Keratinocyte (primary cell): Measurements from ENCODE around the gene DHFR2. TPM values are rescaled to one million over a fixed set of nuclear protein-coding genes. Genes with fewer than 3 reads are reported as not detected.

Experiments
- DNase-seq: peaks from one replicate; pipeline ENCODE4 v3.0.0-alpha.2; 2011; ENCODE audit warnings: low read depth, missing footprints, low spot score
- FAIRE-seq: peaks from 2 replicates; lab custom pipeline; 2011; peaks lifted over from hg19 to GRCh38; lab: Jason Lieb, UNC
- H2AFZ ChIP-seq: 2 replicates; pipeline ENCODE4 v1.6.0; 2012; ENCODE audit warnings: low read length, control low read depth, inconsistent platforms; ENCODE audit not compliant: control insufficient read depth
- H3K27ac ChIP-seq: 2 replicates; pipeline ENCODE4 v1.5.1; 2011; ENCODE audit warnings: low read length; ENCODE audit not compliant: control insufficient read depth, insufficient read depth
- H3K27me3 ChIP-seq: 3 replicates; pipeline ENCODE4 v1.6.0; 2011; ENCODE audit warnings: low read length; ENCODE audit not compliant: control insufficient read depth, insufficient read depth; ENCODE audit errors: extremely low read depth
- H3K36me3 ChIP-seq, 2 experiments: 2 replicates in 1 of 2; 3 replicates in 1 of 2; pipeline ENCODE4 v1.5.1; 2011; ENCODE audit warnings: low read length in 2 of 2, mild to moderate bottlenecking in 1 of 2; ENCODE audit not compliant: control insufficient read depth in 2 of 2, insufficient read depth in 2 of 2; ENCODE audit errors: extremely low read depth in 1 of 2
- H3K4me1 ChIP-seq: 3 replicates; pipeline ENCODE4 v1.5.1; 2011; ENCODE audit warnings: low read length; ENCODE audit not compliant: control insufficient read depth, insufficient read depth; ENCODE audit errors: extremely low read depth
- H3K4me2 ChIP-seq: 3 replicates; pipeline ENCODE4 v1.6.0; 2011; ENCODE audit warnings: low read depth, low read length; ENCODE audit not compliant: control insufficient read depth, insufficient read depth; ENCODE audit errors: extremely low read depth
- H3K4me3 ChIP-seq, 3 experiments: fragments of 200-600 bp in 1 of 3; sonication (generic) in 1 of 3; 2 replicates in 2 of 3; 3 replicates in 1 of 3; pipeline ENCODE4 v1.5.1; 2011 to 2016; ENCODE audit warnings: low read length in 3 of 3, mild to moderate bottlenecking in 3 of 3, control low read depth in 2 of 3, inconsistent platforms in 1 of 3, low read depth in 1 of 3, mixed read lengths in 1 of 3, mixed run types in 1 of 3, moderate library complexity in 1 of 3; ENCODE audit not compliant: control insufficient read depth in 2 of 3, insufficient read depth in 2 of 3; ENCODE audit errors: extremely low read depth in 1 of 3
- H3K79me2 ChIP-seq: 2 replicates; pipeline ENCODE4 v1.6.0; 2012; ENCODE audit warnings: low read length; ENCODE audit not compliant: control insufficient read depth, insufficient read depth
- H3K9ac ChIP-seq: 3 replicates; pipeline ENCODE4 v1.6.0; 2011; ENCODE audit warnings: low read length; ENCODE audit not compliant: control insufficient read depth, insufficient read depth; ENCODE audit errors: extremely low read depth
- H3K9me1 ChIP-seq: 3 replicates; pipeline ENCODE4 v1.6.0; 2011; ENCODE audit warnings: low read length; ENCODE audit not compliant: control insufficient read depth, insufficient read depth; ENCODE audit errors: extremely low read depth
- H3K9me3 ChIP-seq: 2 replicates; pipeline ENCODE4 v1.5.1; 2012; ENCODE audit warnings: low read depth, low read length; ENCODE audit not compliant: control insufficient read depth
- H4K20me1 ChIP-seq: 3 replicates; pipeline ENCODE4 v1.6.0; 2011; ENCODE audit warnings: low read length; ENCODE audit not compliant: control insufficient read depth, insufficient read depth; ENCODE audit errors: extremely low read depth
- EZH2 ChIP-seq: IDR thresholded peaks from one replicate; pipeline ENCODE4 v1.6.1; 2012; ENCODE audit warnings: inconsistent platforms, mild to moderate bottlenecking, low read length, moderate library complexity
- dilution Hi-C: fragments of 300-500 bp; cut with MboI; formaldehyde crosslinking; loops from one replicate; pipeline ENCODE4 v1.7.0; 2020; ENCODE audit warnings: low sequenced_read_pairs; ENCODE audit not compliant: extremely low pct_ligation_motif_present
- polyA plus RNA-seq, 5 experiments: library from polyadenylated mRNA; depleted of rRNA in 3 of 5; stranded (reverse) in 3 of 5; stranded (forward) in 1 of 5; unstranded in 1 of 5; fragments of >200 nt; gene quantifications; 1 replicate in 1 of 5; 2 replicates in 3 of 5; 3 replicates in 1 of 5; pipeline versions ENCODE4 v1.2.1 to v1.2.3, GENCODE V29; 2011 to 2012; ENCODE audit warnings: missing spikeins in 2 of 5, low read depth in 1 of 5, low replicate concordance in 1 of 5
- TF ChIP-seq, protein P1 (sequence below), 3 experiments: IDR thresholded peaks in 1 of 3; conservative IDR thresholded peaks in 1 of 3; optimal IDR thresholded peaks in 1 of 3; 2 replicates in 2 of 3; 3 replicates in 1 of 3; pipeline versions ENCODE3 to v1.5.1; 2011; ENCODE audit warnings: low read length in 3 of 3, mild to moderate bottlenecking in 3 of 3, moderate library complexity in 2 of 3, control low read depth in 1 of 3, inconsistent platforms in 1 of 3; ENCODE audit not compliant: insufficient read depth in 2 of 3; ENCODE audit errors: extremely low read depth in 1 of 3

Gene DHFR2
- polyA plus RNA-seq, 1 donor (not counting 4 experiments of a cell fraction or from before 2014, with no cell fraction given): 3.6 TPM

DNA sequence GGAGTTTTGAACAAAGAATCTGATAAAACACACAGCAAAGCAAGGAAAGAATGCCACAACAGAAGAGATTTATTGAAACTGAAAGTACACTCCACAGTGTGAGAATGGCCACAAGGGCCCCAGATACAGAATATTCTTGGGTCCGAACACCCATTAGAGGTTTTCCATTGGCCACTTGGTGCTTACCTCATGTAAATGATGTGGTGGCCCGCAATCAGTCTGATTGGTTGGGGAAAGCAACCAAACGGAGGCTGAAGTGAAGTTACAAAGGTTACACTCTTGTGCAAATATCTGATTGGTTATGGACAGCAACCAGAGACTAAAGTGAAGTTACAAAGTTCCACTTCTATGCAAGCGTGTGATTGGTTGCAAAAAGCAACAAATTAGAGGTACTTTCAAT, 20.5 kb upstream of the DHFR2 start:
- Histone ChIP-seq H3K27ac (no peak overlapping the region), H3K27me3 (no peaks in the 10 kb centered on the region), H4K20me1 (no peaks in the 10 kb centered on the region), H3K36me3 (peaks cover 0 to 1% of the 10 kb centered on the region in 2 experiments), H3K9me3 (no peaks in the 10 kb centered on the region), H2AFZ (no peak overlapping the region), H3K4me1 (no peaks in the 10 kb centered on the region), H3K9ac (no peak overlapping the region), H3K4me2 (no peak overlapping the region), H3K4me3 (no peak overlapping the region), H3K9me1 (no peaks in the 10 kb centered on the region), H3K79me2 (no peaks in the 10 kb centered on the region)
- TF ChIP-seq, protein P1, sequence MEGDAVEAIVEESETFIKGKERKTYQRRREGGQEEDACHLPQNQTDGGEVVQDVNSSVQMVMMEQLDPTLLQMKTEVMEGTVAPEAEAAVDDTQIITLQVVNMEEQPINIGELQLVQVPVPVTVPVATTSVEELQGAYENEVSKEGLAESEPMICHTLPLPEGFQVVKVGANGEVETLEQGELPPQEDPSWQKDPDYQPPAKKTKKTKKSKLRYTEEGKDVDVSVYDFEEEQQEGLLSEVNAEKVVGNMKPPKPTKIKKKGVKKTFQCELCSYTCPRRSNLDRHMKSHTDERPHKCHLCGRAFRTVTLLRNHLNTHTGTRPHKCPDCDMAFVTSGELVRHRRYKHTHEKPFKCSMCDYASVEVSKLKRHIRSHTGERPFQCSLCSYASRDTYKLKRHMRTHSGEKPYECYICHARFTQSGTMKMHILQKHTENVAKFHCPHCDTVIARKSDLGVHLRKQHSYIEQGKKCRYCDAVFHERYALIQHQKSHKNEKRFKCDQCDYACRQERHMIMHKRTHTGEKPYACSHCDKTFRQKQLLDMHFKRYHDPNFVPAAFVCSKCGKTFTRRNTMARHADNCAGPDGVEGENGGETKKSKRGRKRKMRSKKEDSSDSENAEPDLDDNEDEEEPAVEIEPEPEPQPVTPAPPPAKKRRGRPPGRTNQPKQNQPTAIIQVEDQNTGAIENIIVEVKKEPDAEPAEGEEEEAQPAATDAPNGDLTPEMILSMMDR (optimal IDR thresholded peaks at IDR 0.05 in 1 of 3, IDR thresholded peaks at IDR 0.05 in 1 of 3, conservative IDR thresholded peaks at IDR 0.05 in 1 of 3; ENCODE audit: extremely low read depth in 1 of 3, insufficient read depth in 2 of 3, low read length in 3 of 3): no peak
- no peak for TF ChIP-seq EZH2
- dilution Hi-C loops: no loop called here
- DNase-seq (no peak), FAIRE-seq (no peak)

DNA sequence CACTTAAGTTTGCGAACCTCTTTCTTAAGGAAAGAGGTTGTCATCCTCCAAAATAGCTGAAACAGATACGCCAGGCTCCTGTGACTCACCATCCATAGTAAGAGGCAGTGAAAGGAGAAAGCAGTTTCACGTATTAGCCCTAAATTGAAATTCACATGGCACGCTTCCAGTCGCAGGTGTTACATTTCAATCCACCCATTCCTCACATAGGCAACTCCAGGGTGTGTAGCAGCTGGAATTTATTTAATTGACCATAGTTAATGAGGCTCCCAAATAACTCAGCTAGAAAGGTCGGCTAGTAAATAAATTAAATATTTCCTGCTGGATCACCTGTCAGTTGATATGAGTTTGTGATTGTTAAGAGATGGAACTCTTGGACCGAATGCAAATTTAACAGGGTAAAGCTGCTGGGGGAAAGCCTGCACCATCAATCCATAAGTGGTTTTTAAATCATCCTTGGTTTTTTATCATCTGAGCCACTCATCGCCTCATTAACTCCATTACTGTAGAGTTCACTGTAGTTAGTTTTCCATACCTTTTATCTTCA, 19.7 kb upstream of the DHFR2 start:
- H3K27me3 ChIP-seq: no peaks in the 10 kb centered on the region
- no peak overlapping the region for H2AFZ ChIP-seq
- H3K4me1 ChIP-seq: no peaks in the 10 kb centered on the region
- no peaks in the 10 kb centered on the region for H3K9me1 ChIP-seq
- H4K20me1 ChIP-seq: no peaks in the 10 kb centered on the region
- H3K36me3 ChIP-seq: peaks cover 0 to 1% of the 10 kb centered on the region in 2 experiments
- TF ChIP-seq, protein P1 (optimal IDR thresholded peaks at IDR 0.05 in 1 of 3, IDR thresholded peaks at IDR 0.05 in 1 of 3, conservative IDR thresholded peaks at IDR 0.05 in 1 of 3; ENCODE audit: extremely low read depth in 1 of 3, insufficient read depth in 2 of 3, low read length in 3 of 3): no peak
- no peak for TF ChIP-seq EZH2
- H3K79me2 ChIP-seq: no peaks in the 10 kb centered on the region
- no peak overlapping the region for H3K4me2 ChIP-seq
- H3K9ac ChIP-seq: no peak overlapping the region
- DNase-seq (no peak), FAIRE-seq (no peak)
- no peak overlapping the region for H3K4me3 ChIP-seq
- H3K27ac ChIP-seq: no peak overlapping the region
- dilution Hi-C loops: no loop called here
- H3K9me3 ChIP-seq: no peaks in the 10 kb centered on the region
